Raji (cell line): ENCODE data around the gene TREX2.

Experiments
- POLR2A ChIP-seq: IDR thresholded peaks from 2 replicates; pipeline ENCODE4 v1.6.1; 2011; ENCODE audit warnings: low read depth, low read length, control low read depth; ENCODE audit not compliant: insufficient read depth

Gene TREX2

DNA sequence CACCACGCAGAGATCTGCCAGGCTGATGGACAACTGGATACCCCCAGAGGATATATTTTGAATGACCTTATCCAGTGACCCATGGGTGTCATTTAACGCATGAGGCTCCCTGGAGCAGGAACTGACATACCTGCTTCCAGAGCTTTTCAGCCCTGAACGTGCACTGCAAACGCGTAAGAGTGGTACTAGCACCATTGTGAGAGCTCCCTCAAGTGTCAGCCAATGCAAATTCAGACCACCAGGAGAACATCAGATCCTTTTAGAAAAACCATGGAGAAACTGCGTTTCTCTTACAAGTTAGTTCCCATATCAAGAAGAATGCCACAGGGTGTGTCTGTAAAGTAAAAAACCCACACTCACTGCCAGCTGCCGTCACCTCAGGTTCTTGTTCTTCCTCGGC, 7.3 kb downstream of the TREX2 start:
- no peak for TF ChIP-seq POLR2A

DNA sequence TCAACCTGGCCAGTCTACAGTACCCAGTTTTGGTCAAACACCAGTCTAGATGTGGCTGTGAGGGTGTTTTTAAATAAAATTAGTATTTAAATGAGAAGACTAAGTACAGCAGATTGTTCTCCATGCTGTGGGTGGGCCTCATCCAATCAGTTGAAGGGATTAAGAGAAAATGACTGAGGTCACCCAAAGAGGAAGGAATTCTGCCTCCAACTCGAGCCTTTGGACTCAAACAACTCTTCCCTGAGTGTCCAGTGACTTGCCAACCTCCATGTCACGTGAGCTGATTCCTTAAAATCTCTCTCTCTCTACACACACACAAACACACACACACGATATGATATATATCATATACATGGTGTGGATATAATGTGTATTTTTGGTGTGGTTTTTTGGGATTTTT, 10.0 kb downstream of the TREX2 start:
- no peak for TF ChIP-seq POLR2A

DNA sequence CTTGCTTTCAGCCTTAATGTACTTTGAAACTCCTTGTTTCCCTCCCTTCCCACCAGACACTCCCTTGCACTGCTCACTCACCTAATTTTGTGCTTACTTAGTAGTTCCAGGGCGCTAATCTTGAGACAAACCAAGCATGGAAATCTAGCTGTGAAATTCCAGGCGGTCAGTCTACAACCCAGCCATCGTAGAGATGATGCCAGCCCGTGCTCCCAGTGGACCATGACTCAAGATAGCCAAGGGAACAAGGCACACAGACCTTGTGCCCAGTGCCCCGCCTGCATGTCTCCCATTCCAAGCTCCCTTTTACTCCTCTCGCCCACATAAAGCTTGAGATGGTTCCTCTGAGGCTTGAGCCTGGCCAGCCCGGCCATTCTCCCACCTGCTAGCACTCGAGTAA, 11.1 kb downstream of the TREX2 start:
- TF ChIP-seq POLR2A = no peak

DNA sequence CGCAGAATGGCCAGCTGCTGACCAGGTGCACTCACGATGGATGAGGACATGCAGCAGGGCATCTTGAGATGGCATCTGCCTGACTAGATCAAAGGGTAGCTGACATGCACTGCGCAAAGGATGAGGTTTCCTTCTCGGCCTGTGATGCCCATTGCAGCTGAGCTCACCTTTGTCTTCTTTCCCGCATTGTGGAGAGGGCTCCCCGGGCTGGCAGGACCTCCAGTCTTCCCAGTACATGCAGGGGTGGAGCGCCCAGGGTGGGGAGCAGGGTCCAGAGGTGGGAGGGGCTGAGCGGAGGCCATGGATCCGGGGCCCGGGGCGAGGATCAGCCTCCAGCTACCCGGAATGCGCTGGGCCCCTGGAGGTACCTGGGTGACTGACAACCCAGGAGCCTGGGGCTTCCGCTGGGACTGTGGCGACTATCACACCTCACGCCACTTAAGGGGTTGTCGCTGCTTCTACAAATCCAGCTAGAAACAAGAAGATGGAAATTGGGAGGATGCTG, 12.0 kb downstream of the TREX2 start:
- TF ChIP-seq POLR2A = no peak

DNA sequence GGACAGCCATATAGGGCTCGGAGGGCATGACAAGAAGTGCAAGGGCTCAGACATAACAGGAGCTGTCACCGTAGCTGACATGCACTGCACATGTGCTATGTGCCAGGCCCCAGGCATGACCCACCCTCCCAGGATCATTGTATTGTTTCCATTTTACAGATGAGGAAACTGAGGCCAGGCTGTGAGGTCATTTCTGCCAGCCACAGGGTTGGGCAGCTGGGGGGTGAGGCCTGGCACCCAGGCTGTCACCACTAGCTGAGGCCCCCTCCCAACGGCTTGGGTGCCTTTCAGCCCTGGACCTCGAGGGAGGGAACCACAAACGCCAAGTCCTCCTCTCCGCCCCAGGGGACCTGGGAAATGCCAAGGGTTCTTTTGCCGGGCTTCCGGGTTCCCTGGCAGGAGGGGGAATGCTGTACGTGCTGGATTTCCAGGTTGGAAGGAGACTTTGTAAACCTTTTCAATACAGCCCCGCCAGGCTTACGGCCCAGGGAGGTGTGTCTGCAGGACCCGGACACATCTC, 12.6 kb downstream of the TREX2 start:
- no peak for TF ChIP-seq POLR2A

DNA sequence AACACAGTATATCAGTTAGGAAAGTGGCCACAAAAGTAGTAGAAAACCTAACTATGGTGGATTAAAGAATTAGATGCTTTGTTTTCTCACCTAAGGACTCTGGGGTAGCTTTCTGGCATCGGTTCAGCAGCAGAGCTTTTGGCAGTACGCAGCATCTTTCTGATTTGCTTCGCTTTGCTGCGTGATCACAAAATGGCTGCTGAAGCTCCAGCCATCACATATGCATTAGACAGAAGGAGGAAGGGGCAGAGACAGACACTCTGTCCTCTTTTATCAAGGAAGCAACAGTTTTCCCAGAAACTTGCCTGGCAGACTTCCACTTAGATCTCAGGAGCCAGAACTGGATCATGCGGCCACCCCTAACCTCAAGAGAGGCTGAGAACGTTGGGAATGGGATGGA, 15.1 kb downstream of the TREX2 start:
- TF ChIP-seq POLR2A = no peak

DNA sequence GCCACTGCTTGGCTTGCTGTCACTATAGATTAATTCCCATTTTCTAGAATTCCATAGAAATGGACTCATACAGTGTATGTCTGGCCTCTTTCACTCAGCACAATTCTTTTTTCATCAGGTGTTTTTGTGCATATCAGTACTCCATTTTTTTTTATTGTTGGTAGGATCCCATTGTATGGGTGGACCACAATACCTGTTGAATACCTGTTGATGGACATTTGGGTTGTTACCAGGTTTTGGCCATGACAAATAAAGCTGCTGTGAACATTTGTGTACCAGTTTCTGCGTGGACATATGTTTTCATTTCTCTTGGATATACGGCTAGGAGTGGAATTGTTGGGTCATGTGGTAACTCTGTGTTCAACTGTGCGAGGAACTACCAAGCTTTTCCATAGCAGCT, 19.7 kb downstream of the TREX2 start:
- no peak for TF ChIP-seq POLR2A

DNA sequence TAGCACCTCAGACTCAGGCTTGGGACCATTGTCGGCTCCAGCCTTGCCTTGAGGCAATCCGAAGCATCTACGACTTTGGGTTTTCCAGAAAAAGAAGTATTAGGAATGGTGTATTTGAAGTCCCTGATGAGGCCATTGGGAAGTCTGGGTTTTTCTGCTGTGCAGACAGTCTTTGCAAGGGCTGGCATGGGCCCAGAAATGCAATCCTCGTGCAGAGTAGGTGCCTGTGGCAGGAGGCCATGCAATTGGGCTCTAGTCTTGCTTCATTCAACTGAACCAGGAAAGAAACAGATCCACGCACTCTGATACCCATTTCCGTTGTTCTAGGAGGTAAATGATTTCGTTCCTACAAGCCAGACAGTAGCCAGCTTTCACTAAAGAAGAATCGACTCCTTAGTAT, 22.2 kb downstream of the TREX2 start:
- TF ChIP-seq POLR2A = no peak

DNA sequence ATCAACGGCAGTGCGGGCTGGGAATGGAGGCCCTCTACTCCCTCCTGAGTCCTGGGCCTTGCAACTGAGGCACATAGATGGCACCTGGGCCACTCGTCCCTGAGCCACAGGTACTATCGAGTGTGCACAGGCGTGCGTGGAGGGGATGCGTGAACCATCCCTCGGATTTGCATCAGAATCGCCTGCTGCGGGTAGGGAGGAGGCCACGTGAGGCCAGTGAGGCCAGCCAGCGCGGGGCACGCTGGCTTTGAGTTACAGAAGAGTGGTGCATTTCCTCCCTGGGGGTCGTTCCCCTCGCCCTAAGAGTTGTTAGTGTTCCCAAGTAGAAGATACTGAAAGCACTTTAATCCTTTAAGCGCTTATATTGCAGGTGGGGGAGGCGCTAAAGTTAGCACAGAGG, 24.0 kb downstream of the TREX2 start:
- no peak for TF ChIP-seq POLR2A

DNA sequence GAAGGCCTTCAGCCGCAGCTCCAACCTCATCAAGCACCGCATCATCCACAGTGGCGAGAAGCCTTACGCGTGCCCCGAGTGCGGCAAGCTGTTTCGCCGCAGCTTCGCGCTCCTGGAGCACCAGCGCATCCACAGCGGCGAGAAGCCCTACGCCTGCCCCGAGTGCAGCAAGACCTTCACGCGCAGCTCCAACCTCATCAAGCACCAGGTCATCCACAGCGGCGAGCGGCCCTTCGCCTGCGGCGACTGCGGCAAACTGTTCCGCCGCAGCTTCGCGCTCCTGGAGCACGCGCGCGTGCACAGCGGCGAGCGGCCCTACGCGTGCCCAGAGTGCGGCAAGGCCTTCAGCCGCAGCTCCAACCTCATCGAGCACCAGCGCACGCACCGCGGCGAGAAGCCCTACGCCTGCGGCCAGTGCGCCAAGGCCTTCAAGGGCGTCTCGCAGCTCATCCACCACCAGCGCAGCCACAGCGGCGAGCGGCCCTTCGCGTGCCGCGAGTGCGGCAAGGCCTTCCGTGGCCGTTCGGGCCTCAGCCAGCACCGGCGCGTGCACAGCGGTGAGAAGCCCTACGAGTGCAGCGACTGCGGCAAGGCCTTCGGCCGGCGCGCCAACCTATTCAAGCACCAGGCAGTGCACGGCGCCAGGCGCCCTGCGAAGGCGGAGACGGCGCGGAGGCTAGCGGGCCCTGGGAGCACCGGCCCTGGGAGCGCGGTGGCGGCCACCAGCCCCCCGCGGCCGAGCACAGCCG, 24.8 kb downstream of the TREX2 start:
- TF ChIP-seq POLR2A = no peak

DNA sequence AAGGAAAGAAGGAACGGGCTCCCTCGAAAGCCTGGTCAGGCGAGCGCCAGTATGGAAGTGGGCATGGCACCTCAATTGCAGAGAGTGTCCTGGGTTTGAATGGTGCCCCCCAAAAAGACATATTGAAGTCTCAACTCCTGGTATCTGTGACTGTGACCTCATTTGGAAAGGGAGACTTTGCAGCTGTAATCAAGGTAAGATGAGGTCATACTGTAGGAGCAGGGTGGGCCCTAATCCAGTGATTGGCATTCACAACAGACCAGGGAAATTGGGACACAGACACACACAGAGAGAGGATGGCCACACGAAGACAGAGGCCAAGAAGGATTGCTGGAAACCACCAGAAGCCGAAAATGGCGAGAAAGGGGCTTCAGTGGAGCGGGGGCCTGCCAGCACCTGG, 28.2 kb downstream of the TREX2 start:
- TF ChIP-seq POLR2A = no peak

DNA sequence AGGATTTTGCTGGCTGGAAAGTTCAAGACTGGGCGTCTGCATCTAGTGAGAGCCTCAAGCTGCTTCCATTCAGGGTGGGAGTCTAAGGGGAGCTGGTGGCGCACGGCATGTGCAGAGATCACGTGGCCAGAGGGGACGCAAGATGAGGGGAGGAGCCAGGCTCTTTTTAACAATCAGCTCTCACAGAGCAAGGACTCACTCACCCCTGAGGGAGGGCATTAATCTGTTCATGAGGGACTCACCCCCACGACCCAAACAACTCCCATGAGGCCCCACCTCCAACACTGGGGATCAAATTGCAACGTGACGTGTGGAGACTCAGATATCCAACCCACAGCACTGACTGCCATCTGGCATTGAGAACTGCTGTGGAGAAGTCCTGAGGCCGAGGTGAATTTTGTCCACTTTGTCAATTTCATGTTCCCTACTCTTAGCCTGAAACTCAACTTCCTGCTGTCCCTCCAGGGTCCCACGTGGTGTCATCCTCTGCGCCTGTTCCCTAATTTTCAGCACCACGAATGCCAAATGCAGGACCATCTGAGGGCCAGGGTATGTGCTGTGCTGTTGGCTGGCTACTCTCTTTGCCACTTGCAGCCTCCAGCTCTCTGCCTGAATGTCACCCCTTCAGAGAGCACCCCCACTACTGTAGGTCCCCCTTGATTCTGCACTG, 28.9 kb downstream of the TREX2 start:
- no peak for TF ChIP-seq POLR2A

DNA sequence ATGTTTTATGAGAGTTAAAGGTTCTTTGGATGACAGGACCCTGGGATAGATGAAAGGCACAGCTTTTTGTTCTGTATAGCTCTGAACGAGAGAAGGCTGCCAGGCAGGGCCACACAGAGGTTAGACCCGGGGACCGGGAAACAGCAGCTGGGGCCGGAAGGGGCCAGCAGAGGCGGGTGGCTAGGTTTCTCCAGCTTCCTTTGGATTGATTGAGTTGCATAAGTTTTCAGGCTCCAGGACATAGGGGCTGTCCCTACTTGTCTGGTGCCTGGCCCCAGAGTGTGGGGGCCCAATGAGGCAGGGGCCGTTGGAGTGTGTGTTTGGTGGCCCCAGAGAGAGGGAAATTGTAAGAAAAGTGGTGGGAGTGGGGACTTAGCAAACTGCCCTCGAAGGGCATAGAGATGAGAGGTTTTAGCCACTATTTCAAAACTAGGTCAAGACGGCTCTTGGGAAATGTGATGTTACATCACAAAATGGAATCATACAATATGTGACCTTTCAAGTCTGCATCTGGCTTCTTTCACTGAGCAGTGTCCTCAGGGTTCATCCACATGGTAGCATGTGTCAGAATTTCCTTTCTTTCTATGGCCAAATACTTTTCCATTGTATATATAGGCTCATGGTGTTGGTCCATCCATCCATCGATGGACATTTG, 30.9 kb downstream of the TREX2 start:
- no peak for TF ChIP-seq POLR2A

DNA sequence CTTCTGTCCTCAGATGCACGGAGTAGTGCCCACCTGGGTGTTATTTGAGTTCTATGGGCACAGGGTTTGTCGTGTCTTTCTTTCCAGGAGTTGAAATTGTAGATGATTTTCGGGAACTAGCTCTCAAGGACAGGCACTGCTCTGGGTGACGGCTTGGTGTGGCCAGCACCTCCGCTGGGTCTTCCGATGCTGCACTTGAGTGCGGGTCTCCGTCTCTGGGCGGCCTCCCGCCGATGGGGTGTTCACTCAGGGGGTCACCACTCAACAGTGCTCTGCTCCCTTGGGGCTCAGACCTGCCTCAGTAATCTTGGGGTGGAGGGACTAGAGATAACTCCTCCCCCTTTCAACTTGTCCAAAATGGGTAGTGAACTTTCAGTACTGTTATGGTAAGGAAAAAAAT, 32.1 kb downstream of the TREX2 start:
- TF ChIP-seq POLR2A = no peak

DNA sequence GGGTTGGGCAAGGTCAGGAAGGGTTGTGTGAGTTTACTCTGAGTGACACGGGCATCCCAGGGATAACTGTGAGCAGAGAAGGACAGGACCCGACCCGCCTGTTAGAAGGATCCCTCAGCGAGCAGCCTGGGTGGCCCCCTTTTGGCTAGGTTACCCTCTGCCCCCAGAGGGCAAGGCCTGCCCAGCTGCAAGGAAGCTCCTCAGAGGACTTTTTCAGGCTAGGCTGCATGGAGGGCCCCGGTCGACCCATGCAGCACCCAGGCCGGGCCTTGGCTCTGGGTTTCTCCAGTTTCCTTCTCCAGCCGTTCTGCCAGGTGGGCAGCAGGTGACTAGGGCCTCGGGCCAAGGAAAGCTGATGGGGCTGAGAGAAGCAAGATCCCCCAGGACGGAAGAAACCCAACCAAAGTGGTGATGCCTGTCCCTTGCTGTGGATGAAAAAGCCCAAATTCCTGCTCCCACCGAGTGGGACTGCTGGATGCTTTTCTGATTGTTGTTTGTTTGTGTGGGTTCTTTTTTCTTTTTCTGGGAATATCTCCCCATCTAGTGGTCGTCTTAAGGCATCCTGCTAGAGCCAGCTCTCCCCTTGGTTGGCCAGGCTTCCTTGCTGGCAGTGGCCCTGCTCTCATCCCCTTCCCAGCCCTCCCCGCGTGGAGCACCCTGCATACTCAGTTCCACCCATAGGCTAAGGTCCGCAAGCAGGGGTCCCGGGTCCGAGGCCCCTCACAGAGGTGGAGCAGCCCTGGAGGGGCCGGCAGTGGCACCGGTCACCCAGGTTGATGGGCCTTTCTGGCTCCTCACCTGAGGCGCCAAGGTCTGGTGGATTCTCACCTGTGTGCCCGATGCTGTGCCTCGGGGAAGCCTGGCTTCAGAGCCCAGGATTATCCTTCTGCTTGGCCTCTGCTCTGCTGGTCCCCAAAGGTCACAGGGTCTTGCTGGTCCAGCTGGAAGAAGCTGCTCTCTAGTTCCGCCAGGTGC, 32.8 kb downstream of the TREX2 start:
- no peak for TF ChIP-seq POLR2A
